WTC11 (cell line): ENCODE data around the gene IKZF2. TPM values are rescaled to one million over a fixed set of nuclear protein-coding genes. Genes with fewer than 3 reads are reported as not detected.

Source experiments
- ATAC-seq: fragments of 200-7000 bp; cut with Tn5 transposase; 2 replicates; pipeline ENCODE4 v1.10.0; 2021; ENCODE audit warnings: mild to moderate bottlenecking, moderate library complexity
- CTCF ChIA-PET: fragments of 300-600 bp; sonication (Branson Sonifier 250); formaldehyde crosslinking; loops from one replicate; lab custom pipeline; 2021; ENCODE audit warnings: antibody characterized with exemption; lab: Charles Lee
- POLR2A ChIA-PET: fragments of 350-600 bp; sonication (Branson Sonifier 250); formaldehyde crosslinking; loops from one replicate; lab custom pipeline; 2021; ENCODE audit warnings: antibody characterized with exemption; lab: Charles Lee
- DNase-seq: peaks from one replicate; pipeline ENCODE4 v3.0.0; 2021; ENCODE audit warnings: low spot score
- H3K27ac Mint-ChIP-seq: 2 replicates; pipeline ENCODE4 v1.8.0; 2021; ENCODE audit warnings: mixed read lengths
- H3K27me3 Mint-ChIP-seq: 2 replicates; pipeline ENCODE4 v1.8.0; 2021; ENCODE audit warnings: low read depth, mild to moderate bottlenecking, moderate library complexity, mixed read lengths
- H3K36me3 Mint-ChIP-seq: 2 replicates; pipeline ENCODE4 v1.8.0; 2021; ENCODE audit warnings: mixed read lengths
- H3K4me1 Mint-ChIP-seq: 2 replicates; pipeline ENCODE4 v1.8.0; 2022; ENCODE audit warnings: mixed read lengths
- H3K4me3 Mint-ChIP-seq: 2 replicates; pipeline ENCODE4 v1.8.0; 2021; ENCODE audit warnings: mild to moderate bottlenecking, moderate library complexity, mixed read lengths
- H3K9me3 Mint-ChIP-seq: 2 replicates; pipeline ENCODE4 v1.8.0; 2021; ENCODE audit warnings: mixed read lengths
- CREM ChIP-seq: sonication (generic); formaldehyde crosslinking; IDR thresholded peaks from 2 replicates; pipeline ENCODE4 v1.8.1; 2022; ENCODE audit warnings: mild to moderate bottlenecking, missing genetic modification reagents, moderate library complexity
- EMX1 ChIP-seq: fragments of 250-450 bp; sonication (Bioruptor Pico); IDR thresholded peaks from 2 replicates; pipeline ENCODE4 v1.8.0; 2021; ENCODE audit warnings: mild to moderate bottlenecking
- JUN ChIP-seq: sonication (generic); formaldehyde crosslinking; IDR thresholded peaks from 2 replicates; pipeline ENCODE4 v1.8.0; 2023; ENCODE audit warnings: mild to moderate bottlenecking, missing genetic modification reagents
- MXD4 ChIP-seq: fragments of 250-450 bp; sonication (Bioruptor Pico); IDR thresholded peaks from 2 replicates; pipeline ENCODE4 v1.8.0; 2021; ENCODE audit warnings: mild to moderate bottlenecking, moderate library complexity, borderline replicate concordance
- SP1 ChIP-seq: sonication (generic); formaldehyde crosslinking; conservative IDR thresholded peaks from 2 replicates; pipeline ENCODE4 v1.8.1; 2022; ENCODE audit warnings: missing genetic modification reagents
- ZNF219 ChIP-seq: sonication (generic); formaldehyde crosslinking; IDR thresholded peaks from 2 replicates; pipeline ENCODE4 v1.8.0; 2023; ENCODE audit warnings: missing genetic modification reagents, mild to moderate bottlenecking, borderline replicate concordance
- total RNA-seq: library from RNA; stranded (reverse); gene quantifications from 3 replicates; pipeline ENCODE4 v1.2.3, GENCODE V29; 2021
- TF ChIP-seq, protein P1 (sequence below): sonication (generic); formaldehyde crosslinking; IDR thresholded peaks from 2 replicates; pipeline ENCODE4 v1.8.0; 2022; ENCODE audit warnings: missing genetic modification reagents
- TF ChIP-seq, protein P2 (sequence below): fragments of 250-450 bp; sonication (Bioruptor Pico); IDR thresholded peaks from 2 replicates; pipeline ENCODE4 v2.1.2; 2022; ENCODE audit warnings: mild to moderate bottlenecking, moderate library complexity
- TF ChIP-seq, protein P3 (sequence below): sonication (generic); formaldehyde crosslinking; IDR thresholded peaks from 2 replicates; pipeline ENCODE4 v1.8.0; 2022; ENCODE audit warnings: mild to moderate bottlenecking, missing genetic modification reagents
- TF ChIP-seq, protein P4 (sequence below): sonication (generic); formaldehyde crosslinking; IDR thresholded peaks from 2 replicates; pipeline ENCODE4 v1.8.0; 2023; ENCODE audit warnings: missing genetic modification reagents, mild to moderate bottlenecking, borderline replicate concordance
- TF ChIP-seq, protein P5 (sequence below): sonication (generic); formaldehyde crosslinking; IDR thresholded peaks from 2 replicates; pipeline ENCODE4 v1.8.1; 2022; ENCODE audit warnings: missing genetic modification reagents, borderline replicate concordance

IKZF2 gene
- total RNA-seq, 1 experiment from 2014 or later: 4.2 TPM

DNA sequence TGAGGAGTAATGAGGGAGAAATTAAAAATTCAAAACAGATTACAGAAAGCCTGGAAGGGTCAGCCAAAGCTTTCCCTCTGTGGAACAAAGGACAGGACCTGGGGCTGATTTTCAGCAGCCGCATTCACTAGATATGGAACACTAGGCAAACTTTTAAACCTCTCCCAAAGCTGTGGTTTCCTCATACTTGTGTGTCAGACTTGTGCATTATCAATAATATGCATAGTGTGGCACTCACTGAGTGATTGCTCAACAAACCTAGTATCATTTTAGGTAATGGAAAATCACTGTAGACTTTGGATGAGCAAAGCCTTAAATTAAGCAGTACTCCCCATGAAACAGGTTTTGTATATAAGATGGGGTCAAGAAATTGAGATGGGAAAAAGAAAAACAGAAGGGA is 26.3 kb upstream of the IKZF2 start:
- H3K27me3 Mint-ChIP-seq: no peaks in the 10 kb centered on the region
- H3K4me1 Mint-ChIP-seq: peaks cover 19% of the 10 kb centered on the region
- ChIA-PET POLR2A (no interaction called here), CTCF (no interaction called here)
- no peak for DNase-seq
- TF ChIP-seq, protein P1, sequence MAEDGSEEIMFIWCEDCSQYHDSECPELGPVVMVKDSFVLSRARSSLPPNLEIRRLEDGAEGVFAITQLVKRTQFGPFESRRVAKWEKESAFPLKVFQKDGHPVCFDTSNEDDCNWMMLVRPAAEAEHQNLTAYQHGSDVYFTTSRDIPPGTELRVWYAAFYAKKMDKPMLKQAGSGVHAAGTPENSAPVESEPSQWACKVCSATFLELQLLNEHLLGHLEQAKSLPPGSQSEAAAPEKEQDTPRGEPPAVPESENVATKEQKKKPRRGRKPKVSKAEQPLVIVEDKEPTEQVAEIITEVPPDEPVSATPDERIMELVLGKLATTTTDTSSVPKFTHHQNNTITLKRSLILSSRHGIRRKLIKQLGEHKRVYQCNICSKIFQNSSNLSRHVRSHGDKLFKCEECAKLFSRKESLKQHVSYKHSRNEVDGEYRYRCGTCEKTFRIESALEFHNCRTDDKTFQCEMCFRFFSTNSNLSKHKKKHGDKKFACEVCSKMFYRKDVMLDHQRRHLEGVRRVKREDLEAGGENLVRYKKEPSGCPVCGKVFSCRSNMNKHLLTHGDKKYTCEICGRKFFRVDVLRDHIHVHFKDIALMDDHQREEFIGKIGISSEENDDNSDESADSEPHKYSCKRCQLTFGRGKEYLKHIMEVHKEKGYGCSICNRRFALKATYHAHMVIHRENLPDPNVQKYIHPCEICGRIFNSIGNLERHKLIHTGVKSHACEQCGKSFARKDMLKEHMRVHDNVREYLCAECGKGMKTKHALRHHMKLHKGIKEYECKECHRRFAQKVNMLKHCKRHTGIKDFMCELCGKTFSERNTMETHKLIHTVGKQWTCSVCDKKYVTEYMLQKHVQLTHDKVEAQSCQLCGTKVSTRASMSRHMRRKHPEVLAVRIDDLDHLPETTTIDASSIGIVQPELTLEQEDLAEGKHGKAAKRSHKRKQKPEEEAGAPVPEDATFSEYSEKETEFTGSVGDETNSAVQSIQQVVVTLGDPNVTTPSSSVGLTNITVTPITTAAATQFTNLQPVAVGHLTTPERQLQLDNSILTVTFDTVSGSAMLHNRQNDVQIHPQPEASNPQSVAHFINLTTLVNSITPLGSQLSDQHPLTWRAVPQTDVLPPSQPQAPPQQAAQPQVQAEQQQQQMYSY: no peak
- TF ChIP-seq, protein P2, sequence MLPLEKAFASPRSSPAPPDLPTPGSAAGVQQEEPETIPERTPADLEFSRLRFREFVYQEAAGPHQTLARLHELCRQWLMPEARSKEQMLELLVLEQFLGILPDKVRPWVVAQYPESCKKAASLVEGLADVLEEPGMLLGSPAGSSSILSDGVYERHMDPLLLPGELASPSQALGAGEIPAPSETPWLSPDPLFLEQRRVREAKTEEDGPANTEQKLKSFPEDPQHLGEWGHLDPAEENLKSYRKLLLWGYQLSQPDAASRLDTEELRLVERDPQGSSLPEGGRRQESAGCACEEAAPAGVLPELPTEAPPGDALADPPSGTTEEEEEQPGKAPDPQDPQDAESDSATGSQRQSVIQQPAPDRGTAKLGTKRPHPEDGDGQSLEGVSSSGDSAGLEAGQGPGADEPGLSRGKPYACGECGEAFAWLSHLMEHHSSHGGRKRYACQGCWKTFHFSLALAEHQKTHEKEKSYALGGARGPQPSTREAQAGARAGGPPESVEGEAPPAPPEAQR: no peak
- TF ChIP-seq, protein P3, sequence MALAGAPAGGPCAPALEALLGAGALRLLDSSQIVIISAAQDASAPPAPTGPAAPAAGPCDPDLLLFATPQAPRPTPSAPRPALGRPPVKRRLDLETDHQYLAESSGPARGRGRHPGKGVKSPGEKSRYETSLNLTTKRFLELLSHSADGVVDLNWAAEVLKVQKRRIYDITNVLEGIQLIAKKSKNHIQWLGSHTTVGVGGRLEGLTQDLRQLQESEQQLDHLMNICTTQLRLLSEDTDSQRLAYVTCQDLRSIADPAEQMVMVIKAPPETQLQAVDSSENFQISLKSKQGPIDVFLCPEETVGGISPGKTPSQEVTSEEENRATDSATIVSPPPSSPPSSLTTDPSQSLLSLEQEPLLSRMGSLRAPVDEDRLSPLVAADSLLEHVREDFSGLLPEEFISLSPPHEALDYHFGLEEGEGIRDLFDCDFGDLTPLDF (CRISPR knock-in tag): no peak
- TF ChIP-seq, protein P4, sequence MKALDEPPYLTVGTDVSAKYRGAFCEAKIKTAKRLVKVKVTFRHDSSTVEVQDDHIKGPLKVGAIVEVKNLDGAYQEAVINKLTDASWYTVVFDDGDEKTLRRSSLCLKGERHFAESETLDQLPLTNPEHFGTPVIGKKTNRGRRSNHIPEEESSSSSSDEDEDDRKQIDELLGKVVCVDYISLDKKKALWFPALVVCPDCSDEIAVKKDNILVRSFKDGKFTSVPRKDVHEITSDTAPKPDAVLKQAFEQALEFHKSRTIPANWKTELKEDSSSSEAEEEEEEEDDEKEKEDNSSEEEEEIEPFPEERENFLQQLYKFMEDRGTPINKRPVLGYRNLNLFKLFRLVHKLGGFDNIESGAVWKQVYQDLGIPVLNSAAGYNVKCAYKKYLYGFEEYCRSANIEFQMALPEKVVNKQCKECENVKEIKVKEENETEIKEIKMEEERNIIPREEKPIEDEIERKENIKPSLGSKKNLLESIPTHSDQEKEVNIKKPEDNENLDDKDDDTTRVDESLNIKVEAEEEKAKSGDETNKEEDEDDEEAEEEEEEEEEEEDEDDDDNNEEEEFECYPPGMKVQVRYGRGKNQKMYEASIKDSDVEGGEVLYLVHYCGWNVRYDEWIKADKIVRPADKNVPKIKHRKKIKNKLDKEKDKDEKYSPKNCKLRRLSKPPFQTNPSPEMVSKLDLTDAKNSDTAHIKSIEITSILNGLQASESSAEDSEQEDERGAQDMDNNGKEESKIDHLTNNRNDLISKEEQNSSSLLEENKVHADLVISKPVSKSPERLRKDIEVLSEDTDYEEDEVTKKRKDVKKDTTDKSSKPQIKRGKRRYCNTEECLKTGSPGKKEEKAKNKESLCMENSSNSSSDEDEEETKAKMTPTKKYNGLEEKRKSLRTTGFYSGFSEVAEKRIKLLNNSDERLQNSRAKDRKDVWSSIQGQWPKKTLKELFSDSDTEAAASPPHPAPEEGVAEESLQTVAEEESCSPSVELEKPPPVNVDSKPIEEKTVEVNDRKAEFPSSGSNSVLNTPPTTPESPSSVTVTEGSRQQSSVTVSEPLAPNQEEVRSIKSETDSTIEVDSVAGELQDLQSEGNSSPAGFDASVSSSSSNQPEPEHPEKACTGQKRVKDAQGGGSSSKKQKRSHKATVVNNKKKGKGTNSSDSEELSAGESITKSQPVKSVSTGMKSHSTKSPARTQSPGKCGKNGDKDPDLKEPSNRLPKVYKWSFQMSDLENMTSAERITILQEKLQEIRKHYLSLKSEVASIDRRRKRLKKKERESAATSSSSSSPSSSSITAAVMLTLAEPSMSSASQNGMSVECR: no peak
- TF ChIP-seq SP1 (CRISPR knock-in tag): no peak
- TF ChIP-seq, protein P5, sequence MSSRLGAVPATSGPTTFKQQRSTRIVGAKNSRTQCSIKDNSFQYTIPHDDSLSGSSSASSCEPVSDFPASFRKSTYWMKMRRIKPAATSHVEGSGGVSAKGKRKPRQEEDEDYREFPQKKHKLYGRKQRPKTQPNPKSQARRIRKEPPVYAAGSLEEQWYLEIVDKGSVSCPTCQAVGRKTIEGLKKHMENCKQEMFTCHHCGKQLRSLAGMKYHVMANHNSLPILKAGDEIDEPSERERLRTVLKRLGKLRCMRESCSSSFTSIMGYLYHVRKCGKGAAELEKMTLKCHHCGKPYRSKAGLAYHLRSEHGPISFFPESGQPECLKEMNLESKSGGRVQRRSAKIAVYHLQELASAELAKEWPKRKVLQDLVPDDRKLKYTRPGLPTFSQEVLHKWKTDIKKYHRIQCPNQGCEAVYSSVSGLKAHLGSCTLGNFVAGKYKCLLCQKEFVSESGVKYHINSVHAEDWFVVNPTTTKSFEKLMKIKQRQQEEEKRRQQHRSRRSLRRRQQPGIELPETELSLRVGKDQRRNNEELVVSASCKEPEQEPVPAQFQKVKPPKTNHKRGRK (CRISPR knock-in tag): no peak
- no peak for TF ChIP-seq MXD4
- H3K27ac Mint-ChIP-seq: no peak overlapping the region
- H3K36me3 Mint-ChIP-seq: peaks cover 9% of the 10 kb centered on the region
- H3K4me3 Mint-ChIP-seq: no peak overlapping the region
- peaks cover 12% of the 10 kb centered on the region for H3K9me3 Mint-ChIP-seq
- ATAC-seq: no peak

DNA sequence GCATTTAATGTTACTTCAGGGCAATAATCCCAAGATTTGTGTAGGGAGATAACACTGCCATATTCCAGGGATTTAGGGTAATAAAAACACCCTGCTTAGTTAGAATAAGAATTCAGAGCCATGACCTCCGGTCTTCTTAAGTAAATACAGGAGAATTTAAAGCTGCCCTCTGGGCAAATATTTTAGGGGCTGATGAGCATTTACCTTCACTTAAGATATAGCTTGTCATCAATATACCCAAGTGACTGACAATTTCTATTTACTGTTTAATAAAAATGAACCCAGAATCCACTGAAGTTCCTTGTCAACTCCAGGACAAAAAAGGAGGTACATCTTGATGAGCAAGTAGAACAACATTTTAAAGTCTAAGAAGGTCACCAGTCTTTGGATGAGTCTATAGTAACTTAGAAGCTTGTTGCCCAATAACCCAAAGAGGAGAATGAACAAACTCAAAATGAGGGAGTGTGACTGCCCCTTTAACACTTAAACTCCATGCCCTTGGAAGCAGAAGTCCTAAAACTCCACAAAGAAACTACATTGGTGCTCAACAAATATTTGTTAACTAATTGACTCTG is 24.3 kb upstream of the IKZF2 start:
- CTCF ChIA-PET: no interaction called here
- H3K27me3 Mint-ChIP-seq: no peaks in the 10 kb centered on the region
- no peak for ATAC-seq
- DNase-seq: no peak
- peaks cover 11% of the 10 kb centered on the region for H3K4me1 Mint-ChIP-seq
- TF ChIP-seq ZNF219 (CRISPR knock-in tag): no peak
- no peak for TF ChIP-seq EMX1 (CRISPR knock-in tag)
- TF ChIP-seq JUN (CRISPR knock-in tag): no peak
- no peak for TF ChIP-seq CREM (CRISPR knock-in tag)
- TF ChIP-seq, all 79 proteins: peak for 0
- POLR2A ChIA-PET: no interaction called here
- Mint-ChIP-seq H3K27ac (no peak overlapping the region), H3K4me3 (no peak overlapping the region), H3K36me3 (peaks cover 9% of the 10 kb centered on the region), H3K9me3 (peaks cover 12% of the 10 kb centered on the region)
